ENCODE data around the gene DCXR. TPM values are rescaled to one million over a fixed set of nuclear protein-coding genes. Genes with fewer than 3 reads are reported as not detected.

Gene DCXR
- total RNA-seq, 3 donors from 2014 or later: 84.9 to 151 (median 124) TPM

GRCh38 chr17:81993729-81994592 lies 43.5 kb downstream of the DCXR start:
- H3K36me3 ChIP-seq (ENCODE audit: low read depth): no peaks in the 10 kb centered on the region
- TF ChIP-seq CTCF (IDR thresholded peaks at IDR 0.05): no peak
- no peak overlapping the region for H3K4me3 ChIP-seq
- ATAC-seq (no peak), DNase-seq (peak in 1 of 3 donors; percentile 40)
- H3K4me1 ChIP-seq (ENCODE audit: low read depth): peaks cover 14% of the 10 kb centered on the region
- intact Hi-C loops (cut with DNase I, micrococcal nuclease): no loop called here
- H3K9me3 ChIP-seq: no peaks in the 10 kb centered on the region

GRCh38 chr17:81992306-81993102 lies 45.0 kb downstream of the DCXR start:
- Histone ChIP-seq H3K36me3 (ENCODE audit: low read depth) (no peaks in the 10 kb centered on the region), H3K9me3 (no peaks in the 10 kb centered on the region), H3K4me3 (no peak overlapping the region), H3K4me1 (ENCODE audit: low read depth) (peaks cover 14% of the 10 kb centered on the region)
- ATAC-seq: no peak
- no peak for DNase-seq
- intact Hi-C loops (cut with DNase I, micrococcal nuclease): no loop called here
- no peak for TF ChIP-seq CTCF (IDR thresholded peaks at IDR 0.05)

- Histone ChIP-seq H3K4me3 (no peak overlapping the region), H3K4me1 (ENCODE audit: low read depth) (peaks cover 14% of the 10 kb centered on the region), H3K9me3 (no peaks in the 10 kb centered on the region), H3K36me3 (ENCODE audit: low read depth) (no peaks in the 10 kb centered on the region)
- no peak for TF ChIP-seq CTCF (IDR thresholded peaks at IDR 0.05)
- DNase-seq: peak; percentile 89 to 92 (median 92)
- peak; percentile 96 for ATAC-seq
- intact Hi-C loops (cut with DNase I, micrococcal nuclease): no loop called here
Measured at GRCh38 chr17:81991684-81992305, 45.7 kb downstream of the DCXR start.

- H3K4me3 ChIP-seq: no peak overlapping the region
- TF ChIP-seq CTCF (IDR thresholded peaks at IDR 0.05): no peak
- ATAC-seq (peak; percentile 20), DNase-seq (peak in 1 of 3 donors; percentile 37)
- intact Hi-C loops (cut with DNase I, micrococcal nuclease): no loop called here
- H3K36me3 ChIP-seq (ENCODE audit: low read depth): no peaks in the 10 kb centered on the region
- H3K9me3 ChIP-seq: no peaks in the 10 kb centered on the region
- H3K4me1 ChIP-seq (ENCODE audit: low read depth): peaks cover 14% of the 10 kb centered on the region
Measured at GRCh38 chr17:81990836-81991683, 46.4 kb downstream of the DCXR start.
